ENCODE measurements around the gene ZNF521.

ZNF521 gene

GRCh38 chr18:25360301-25360899 is 8.4 kb upstream of the ZNF521 start:
- no peak overlapping the region for H3K4me3 ChIP-seq (ENCODE audit: low read depth, low read length)
- TF ChIP-seq, protein P1, sequence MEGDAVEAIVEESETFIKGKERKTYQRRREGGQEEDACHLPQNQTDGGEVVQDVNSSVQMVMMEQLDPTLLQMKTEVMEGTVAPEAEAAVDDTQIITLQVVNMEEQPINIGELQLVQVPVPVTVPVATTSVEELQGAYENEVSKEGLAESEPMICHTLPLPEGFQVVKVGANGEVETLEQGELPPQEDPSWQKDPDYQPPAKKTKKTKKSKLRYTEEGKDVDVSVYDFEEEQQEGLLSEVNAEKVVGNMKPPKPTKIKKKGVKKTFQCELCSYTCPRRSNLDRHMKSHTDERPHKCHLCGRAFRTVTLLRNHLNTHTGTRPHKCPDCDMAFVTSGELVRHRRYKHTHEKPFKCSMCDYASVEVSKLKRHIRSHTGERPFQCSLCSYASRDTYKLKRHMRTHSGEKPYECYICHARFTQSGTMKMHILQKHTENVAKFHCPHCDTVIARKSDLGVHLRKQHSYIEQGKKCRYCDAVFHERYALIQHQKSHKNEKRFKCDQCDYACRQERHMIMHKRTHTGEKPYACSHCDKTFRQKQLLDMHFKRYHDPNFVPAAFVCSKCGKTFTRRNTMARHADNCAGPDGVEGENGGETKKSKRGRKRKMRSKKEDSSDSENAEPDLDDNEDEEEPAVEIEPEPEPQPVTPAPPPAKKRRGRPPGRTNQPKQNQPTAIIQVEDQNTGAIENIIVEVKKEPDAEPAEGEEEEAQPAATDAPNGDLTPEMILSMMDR (IDR thresholded peaks at IDR 0.05; ENCODE audit: low read depth, low read length) = no peak

- TF ChIP-seq, protein P1 (IDR thresholded peaks at IDR 0.05; ENCODE audit: low read depth, low read length) = no peak
- peak overlapping the region; percentile 61 for H3K4me3 ChIP-seq (ENCODE audit: low read depth, low read length)
Measured at GRCh38 chr18:25353080-25353479, 1.1 kb upstream of the ZNF521 start.

DNA sequence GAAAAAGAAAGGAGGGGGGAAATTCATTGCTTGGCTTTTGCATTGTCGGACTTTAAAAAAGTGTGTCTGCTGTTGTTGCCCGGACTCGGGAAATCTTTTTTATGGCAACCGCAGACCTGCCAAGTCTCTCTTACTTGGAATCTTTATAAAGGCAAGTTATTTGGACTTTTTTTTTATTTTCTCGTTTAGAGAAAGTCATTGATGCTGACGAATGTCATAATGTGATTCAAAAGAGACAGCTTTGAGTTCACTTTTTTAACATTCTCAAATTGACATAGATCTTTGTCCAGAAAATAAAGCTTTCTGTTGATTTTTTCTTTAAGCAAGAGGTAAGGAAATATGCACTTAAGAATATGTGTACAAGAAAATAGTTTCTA is 651 bp upstream of the ZNF521 start:
- TF ChIP-seq, protein P1 (IDR thresholded peaks at IDR 0.05; ENCODE audit: low read depth, low read length) = no peak
- H3K4me3 ChIP-seq (ENCODE audit: low read depth, low read length) = peak overlapping the region; percentile 61

DNA sequence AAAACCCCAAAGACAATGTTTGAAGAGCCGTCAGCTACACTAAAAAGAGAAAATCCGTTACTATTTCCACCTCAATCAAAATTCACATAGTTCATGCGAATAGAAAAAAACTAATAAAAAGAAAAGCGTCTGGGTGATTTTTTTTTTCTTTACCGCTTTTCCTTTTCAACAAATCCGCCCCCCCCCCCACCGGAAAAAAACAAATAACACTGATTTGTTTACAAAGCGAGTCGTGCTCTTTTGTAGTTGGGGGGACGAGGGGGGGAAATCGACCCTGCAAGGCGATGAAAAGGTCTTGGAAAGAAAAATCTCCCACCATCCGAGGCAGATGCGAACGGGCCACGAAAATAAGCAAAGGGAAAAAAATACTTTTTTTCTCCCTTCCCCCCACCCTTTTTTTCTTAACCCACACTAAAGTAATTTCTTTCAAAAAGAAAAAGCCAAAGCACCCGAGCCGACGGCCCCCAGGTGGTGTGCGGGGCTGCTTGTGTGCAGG is 638 bp downstream of the ZNF521 start:
- H3K4me3 ChIP-seq (ENCODE audit: low read depth, low read length) = peak overlapping the region; percentile 84
- TF ChIP-seq, protein P1 (IDR thresholded peaks at IDR 0.05; ENCODE audit: low read depth, low read length) = no peak

GRCh38 chr18:25350489-25351251 is 1.3 kb downstream of the ZNF521 start:
- TF ChIP-seq, protein P1 (IDR thresholded peaks at IDR 0.05; ENCODE audit: low read depth, low read length) = no peak
- peak overlapping the region; percentile 84 for H3K4me3 ChIP-seq (ENCODE audit: low read depth, low read length)

DNA sequence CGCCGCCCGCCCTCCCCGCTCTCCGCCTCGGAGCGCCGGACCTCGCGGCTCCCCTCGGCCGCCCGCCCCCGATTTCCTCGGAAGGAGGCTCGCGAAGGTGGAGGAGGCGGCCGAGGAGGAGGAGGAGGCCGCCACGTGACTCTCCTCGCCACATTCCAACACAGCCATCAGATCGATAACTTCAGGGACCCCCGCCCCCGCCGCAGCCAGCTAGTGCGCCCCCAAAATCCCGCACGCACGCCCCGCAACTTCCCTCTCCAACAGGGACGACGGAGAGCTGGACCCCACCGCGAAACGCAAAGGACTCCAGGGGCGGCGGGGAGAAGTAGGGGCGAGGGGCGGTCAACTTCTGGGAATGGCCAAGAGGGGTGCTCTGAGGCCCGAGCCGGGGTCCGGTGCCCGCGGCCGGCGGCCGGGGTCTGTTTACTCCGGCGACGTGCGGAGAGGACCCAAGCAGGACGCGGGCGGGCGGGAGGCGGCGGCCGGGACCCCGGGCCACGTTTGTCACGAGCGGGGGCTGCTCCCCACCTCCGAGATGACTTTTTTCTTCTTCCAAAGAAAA is 2.0 kb downstream of the ZNF521 start:
- H3K4me3 ChIP-seq (ENCODE audit: low read depth, low read length) = peak overlapping the region; percentile 84
- TF ChIP-seq, protein P1 (IDR thresholded peaks at IDR 0.05; ENCODE audit: low read depth, low read length) = no peak
